Stimulated activated naive CD8-positive, alpha-beta T cell treated with anti-CD3 and anti-CD28 coated beads, Interleukin-15, Interleukin-2, amounts not matched to agents 100 U/mL and 50 U/mL, for 24 hours (primary cell): ENCODE measurements around the gene TEKT5.
"Not testable (repeated sequence)": the region's sequence is repeated elsewhere in the genome, so short reads cannot be mapped to it uniquely, and the experiment has no call there.

Experiments used
- ATAC-seq: fragments of 150-1000 bp; cut with Tn5 transposase; one replicate; pipeline ENCODE4 v1.10.0; 2021
- DNase-seq: peaks from one replicate; pipeline ENCODE4 v3.0.0; 2021

Gene TEKT5

DNA sequence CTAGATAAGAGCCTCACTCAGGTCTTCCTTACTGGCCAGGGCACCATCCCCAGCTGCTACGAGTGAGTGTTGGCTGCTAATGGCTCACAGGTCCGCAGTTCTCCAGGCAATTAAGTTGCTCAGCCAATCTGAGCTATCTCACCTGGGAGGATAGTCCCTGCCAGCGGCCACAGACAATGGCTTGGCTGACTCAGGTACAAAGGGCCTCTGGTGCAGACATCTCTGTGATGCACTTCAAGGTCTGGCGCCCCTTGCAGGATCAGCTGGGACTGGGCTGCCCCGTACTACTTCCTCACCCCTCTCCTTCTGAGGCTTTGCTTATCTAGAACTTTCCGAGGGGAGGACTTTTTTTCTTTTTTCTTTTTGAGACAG lies 65.2 kb downstream of the TEKT5 start:
- DNase-seq = no peak

DNA sequence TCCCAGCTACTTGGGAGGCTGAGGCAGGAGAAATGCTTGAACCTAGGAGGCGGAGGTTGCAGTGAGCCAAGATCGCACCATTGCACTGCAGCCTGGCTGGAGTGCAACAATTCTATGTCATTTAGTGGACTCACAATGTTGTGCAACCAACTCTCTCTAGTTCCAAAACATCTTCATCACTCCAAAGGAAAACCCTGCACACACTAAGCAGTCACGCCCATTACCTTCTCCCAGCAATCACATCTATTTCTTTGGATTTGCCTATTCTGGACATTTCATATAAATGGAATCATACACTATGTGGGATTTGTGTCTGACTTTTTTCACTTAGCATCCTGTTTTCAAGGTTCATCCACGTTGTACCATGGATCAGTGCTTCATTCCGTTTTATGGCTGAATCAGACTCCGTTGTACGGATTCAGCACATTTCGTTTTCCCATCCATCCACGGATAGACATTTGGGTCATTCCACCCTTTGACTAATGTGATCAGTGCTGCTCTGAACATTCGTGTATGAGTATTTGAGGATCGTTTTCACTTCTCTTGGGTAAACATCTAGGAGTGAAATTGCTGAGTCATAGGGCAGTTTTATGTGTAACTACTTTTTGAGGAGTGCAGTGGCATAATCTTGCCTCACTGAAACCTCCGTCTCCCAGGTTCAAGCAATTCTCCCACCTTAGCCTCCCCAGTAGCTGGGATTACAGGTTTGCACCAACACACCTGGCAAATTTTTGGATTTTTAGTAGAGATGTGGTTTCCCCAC lies 69.0 kb downstream of the TEKT5 start:
- ATAC-seq (no peak), DNase-seq (no peak)

More for the DNA sequence above, 65.2 kb downstream of the TEKT5 start:
- ATAC-seq = no peak

DNA sequence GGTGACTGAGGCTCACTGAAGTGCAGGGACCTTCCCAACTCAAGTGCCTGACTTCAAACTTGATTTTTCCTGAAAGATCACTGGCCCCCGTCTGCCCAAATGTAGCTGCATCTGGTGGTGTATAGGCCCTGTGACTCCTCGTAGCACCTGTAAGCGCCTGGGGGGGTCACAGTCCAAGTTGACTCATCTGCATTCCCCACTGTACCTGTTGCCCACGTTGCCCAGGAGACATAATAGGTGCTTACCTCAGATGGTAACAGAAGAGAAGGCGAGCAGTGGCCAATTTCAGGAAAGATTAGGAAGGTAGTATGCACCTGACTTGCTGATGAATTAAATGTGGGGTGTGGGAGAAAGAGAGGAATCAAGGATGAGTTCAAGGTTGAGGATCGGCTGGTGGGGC lies 70.2 kb downstream of the TEKT5 start:
- DNase-seq (no peak), ATAC-seq (no peak)

DNA sequence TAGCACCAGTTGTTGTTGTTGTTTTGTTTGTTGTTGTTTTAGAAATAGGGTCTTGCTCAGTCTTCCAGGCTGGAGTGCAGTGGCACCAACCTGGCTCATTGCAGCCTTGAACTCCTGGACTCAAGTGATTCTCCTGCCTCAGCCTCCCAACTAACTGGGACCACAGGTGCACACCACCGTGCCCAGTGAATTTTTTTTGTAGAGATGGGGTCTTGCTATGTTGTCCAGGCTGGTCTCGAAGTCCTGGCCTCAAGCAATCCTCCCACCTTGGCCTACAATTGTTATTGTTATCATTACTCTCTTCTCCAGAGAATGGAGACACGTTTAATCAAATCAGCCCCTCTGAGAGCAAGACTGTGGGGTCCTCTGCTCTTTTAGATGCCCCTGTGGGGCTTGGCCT lies 71.7 kb downstream of the TEKT5 start:
- ATAC-seq (no peak), DNase-seq (no peak)

DNA sequence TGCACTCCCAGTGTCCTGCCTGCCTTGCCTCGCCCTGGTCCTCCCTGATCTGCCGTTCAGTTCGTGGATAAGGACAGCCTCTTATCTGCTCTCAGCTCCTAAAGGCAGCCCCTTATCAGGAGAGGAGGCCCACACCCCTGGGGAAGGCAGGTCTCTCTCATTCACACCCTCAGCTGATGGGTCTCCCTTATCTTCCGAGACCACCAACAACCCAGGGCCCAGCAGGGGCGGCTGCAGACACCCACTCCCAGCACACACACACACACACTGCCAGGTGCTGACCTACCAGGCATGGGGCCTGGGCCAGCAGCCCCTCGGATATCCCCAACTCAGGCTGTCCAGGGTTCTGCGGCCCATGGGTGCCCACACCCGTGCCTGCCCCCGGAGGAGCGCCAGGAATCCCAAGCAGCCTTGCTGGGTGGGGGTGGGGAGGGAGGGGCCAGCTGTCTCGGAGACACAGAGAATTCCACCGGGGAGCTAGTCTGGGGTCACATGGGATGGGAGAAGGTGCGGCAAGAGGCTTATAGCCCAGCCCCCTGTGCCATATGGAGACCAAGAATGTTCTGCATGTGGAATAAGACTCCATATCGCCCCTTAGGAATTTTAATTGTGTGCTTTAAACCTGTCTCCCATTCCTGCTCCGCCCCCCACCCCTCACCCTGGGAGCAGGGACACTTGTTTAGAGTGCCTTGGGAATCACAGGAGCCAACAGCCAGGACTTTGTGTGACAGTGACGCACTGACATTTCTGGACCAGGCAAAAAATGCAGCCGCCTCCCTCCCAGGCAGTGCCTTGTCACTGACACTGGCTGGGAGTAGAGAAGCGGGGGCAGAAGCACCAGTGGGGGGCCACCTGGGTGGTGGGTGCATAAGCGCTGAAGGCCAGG lies 72.5 kb downstream of the TEKT5 start:
- DNase-seq (no peak), ATAC-seq (no peak)

DNA sequence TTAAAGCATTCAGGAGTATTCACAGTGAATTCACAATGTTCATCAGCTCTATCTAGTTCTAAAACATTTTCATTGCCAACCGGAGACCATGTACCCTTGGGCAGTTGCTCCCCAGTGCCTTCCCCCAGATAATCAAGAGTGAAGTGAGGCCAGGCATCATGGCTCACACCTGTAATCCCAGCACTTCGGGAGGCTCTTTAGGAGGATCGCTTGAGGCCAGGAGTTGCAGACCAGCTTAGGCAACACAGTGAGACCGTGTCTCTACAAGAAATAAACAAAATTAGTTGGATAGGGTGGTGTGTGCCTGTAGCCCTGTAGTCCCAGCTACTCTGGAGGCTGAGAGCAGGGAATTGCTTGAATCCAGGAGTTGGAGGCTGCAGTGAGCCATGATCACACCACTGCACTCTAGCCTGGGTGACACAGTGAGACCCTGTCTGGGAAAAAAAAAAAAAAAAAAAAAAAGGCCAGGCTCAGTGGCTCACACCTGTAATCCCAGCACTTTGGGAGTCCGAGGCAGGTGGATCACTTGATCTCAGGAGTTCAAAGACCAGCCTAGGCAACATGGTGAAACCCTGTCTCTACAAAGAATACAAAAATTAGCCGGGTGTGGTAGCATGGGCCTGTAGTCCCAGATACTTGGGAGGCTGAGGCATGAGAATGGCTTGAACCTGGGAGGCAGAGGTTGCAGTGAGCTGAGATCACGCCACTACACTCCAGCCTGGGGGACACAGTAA lies 73.3 kb downstream of the TEKT5 start:
- not testable (repeated sequence) for ATAC-seq, DNase-seq

DNA sequence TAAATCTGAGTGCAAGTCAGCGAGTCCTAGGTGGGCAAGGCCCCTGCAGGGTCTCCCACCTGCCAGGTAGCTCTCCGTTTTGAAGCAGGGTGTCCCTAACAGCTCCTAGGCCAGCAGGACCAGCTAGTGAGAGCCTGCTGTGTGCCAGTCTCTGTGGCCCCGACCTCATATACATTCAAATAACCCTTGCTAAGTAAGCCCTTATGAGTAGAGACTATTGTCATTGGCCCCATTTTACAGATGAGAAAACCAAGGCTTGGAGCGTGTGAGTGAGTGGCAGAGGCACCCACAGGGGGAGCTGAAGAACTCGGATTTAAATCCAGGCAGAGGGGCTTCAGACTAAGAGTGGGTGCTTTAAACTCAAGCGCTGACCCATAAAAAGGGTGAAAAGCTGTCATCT lies 74.6 kb downstream of the TEKT5 start:
- no peak for ATAC-seq

DNA sequence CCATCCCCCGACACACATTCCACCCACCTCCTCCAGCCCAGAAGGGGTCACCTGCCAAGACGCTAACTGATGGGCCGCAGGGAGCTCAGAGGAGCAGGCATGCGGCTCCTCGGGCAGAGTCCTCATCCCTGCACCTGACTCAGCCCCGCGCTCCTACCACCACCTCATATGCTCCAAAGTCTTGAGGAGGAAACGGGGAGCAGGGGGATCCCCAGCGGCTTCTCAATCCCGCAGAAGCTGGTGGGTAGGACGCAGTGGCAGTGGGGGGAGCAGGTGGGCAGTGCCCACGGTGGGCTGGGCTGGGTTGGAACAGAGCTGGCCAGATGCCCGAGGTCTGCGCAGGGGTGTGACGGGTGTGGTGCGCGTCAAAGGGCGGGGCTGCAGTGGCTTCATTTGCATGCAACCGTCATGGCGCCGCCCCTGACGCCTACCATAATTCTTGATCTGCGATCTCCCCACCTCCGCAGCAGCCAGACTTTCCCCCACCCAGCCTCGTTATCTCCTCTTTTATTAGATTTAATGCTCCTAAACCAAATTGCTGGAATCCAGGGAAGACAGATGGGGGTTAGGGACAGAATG lies 75.4 kb downstream of the TEKT5 start:
- ATAC-seq = peak; percentile 53

More for the DNA sequence above, 74.6 kb downstream of the TEKT5 start:
- DNase-seq = no peak

DNA sequence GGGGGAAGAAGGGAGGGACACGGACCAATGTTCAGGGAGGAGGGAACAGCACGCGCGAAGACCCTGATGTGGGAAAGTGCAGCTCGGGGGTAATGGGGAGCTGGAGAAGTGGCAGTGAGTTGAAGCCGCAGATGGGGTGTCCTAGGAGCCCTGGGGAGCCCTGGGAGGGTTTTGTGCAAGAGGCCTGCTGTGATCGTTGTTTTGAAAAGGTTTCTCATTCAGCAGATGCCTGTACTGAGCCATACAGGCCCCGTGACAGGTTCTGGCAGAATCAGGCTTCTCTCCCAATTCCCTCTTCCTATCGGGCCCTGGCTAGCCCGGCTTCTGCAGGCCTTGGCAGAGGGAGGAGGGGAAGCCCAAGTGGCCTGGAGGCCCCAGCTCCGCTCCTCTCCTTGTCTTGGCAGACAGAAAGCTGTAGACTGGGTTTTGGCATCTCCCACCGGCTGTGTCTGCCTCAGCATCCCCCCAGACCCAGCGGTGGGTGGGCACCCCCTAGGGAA lies 76.0 kb downstream of the TEKT5 start:
- DNase-seq (no peak), ATAC-seq (no peak)

More for the DNA sequence above, 75.4 kb downstream of the TEKT5 start:
- DNase-seq = peak; percentile 26

DNA sequence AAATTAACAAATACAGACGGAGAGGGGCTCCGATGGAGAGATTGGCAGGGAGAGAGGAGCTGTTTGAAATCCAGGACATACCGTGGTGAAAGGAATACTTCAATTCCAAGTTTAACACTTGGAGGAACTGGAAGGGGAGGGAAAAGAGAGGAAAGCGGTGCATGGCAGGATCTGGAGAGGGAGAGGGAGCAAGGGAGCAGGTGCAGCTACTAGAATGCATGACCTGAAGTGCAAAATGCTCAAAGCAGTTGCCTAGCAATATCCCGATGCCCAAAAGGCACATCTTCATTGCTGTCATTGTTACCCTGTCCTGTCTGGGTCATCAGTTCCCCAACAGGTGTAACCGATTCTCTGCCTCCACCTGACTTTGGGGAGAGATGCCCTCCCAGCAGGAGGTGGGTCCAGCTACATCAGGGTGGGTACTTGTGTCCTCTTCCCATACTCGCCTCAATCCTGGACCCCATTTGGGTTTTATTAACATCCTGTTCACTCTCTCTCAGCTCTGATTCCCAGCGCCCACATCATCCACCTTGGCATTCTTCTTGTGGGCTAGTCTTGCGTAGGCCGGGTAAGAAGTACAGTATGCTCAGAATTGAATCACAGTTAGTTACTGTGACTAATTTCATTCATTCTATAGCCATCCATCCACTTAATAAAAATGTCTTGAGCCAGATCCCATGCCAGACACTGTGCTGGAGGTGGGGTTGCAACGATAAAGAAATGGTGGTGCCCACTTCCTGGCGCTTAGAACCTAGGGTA lies 76.9 kb downstream of the TEKT5 start:
- DNase-seq (no peak), ATAC-seq (no peak)

DNA sequence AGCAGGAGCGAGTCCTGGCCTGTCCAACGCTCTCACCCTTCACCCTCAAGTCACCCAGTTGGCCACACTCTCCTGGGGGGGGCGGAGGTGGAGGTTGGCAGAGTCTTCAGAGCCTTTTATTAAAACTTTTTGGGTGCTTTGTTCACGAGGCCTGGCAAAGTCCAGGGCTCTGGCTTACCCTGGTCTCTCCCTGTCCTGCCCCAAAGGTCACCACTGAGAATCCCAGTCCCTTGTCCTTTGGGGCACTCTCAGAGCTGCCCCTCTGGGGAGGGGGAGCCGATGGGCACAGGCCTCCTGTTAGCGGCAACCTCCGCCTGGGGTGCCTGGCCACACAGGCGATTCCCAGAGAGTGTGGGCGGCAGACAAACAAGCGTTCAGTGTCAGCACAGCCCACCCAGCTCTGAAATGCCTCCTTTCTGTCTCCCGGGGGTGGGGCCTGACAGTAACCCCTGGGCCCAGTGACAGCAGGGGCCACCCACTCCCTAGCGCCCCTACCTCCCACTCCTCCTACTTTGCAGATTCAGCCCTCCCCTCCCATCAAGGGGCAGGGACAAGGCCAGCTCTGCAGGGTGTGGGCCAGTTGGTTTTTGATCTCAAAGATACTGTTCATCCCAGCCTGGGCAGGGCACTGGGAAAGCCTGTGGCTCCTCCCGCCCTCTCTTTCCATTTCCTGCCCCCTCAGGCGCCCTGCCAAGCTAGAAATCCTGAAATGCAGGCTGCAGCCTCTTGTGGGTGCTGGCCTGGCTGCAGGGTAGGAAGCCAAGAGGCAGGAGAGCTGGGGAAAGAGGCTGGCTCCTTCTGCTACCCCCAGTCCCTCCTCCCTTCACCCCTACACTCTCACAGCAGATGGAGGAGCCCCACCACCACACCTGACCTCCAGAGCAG lies 77.7 kb downstream of the TEKT5 start:
- ATAC-seq = no peak
- no peak for DNase-seq

DNA sequence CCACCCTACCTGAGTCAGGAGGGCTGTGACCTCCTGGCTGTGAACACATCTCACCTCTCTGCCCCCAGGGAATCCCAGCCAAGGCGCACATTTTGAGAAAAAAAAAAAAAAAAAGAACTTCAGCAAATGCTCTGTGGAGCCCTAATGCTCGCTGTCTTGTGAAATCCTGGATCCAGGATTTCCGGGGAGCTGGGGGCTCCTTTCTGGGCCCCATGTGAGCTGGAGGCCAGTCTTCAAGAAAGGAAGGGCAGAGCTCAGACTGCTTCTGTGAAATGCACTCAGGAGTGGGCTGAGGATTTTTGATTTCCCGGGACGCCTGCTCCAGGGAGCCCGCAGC lies 78.3 kb downstream of the TEKT5 start:
- ATAC-seq = no peak
- no peak for DNase-seq

DNA sequence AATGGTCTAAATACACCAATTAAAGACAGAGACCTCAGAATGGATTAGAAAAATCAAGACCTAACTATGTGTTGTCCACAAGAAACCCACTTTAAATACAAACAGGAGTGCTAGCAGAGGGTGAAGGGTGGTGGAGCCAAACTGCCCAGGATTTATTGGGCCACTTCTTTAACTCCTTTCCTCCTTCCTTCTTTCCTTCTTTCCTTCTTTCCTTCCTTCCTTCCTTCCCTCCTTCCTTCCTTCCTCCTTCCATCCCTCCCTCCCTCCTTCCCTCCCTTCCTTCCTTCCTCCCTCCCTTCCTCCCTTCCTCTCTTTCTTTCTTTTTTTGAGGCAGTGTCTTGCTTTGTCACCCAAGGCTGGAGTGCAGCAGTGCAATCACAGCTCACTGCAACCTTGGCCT lies 80.0 kb downstream of the TEKT5 start:
- ATAC-seq (no peak), DNase-seq (no peak)

DNA sequence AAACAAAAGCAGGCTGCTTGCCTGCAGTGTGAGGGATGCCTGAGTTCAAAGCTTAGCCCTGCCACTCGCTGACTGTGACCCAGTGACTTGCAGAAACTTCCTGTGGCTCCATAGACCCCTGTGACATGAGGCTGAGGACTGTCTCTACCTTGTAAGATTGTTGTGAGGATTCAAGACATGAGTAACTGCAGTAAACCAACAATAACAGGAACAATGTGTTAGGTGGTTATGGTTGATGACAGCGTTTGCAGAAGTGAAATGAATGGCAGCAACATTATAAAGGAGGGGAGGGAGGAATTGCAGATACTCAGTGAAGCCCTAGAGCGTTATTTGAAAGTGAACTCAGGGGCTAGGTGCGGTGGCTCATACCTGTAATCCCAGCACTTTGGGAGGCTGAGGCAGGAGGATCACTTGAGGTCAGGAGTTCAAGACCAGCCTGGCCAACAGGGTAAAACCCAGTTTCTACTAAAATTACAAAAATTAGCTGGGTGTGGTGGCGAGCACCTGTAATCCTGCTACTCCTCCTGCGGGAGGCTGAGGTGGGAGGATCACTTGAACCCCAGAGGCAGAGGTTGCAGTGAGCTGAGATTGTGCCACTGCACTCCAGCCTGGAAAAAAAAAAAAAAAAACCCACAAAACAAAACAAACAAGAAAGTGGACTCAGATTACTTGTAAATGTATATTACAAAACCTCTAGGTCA lies 80.8 kb downstream of the TEKT5 start:
- ATAC-seq (peak; percentile 6), DNase-seq (no peak)

DNA sequence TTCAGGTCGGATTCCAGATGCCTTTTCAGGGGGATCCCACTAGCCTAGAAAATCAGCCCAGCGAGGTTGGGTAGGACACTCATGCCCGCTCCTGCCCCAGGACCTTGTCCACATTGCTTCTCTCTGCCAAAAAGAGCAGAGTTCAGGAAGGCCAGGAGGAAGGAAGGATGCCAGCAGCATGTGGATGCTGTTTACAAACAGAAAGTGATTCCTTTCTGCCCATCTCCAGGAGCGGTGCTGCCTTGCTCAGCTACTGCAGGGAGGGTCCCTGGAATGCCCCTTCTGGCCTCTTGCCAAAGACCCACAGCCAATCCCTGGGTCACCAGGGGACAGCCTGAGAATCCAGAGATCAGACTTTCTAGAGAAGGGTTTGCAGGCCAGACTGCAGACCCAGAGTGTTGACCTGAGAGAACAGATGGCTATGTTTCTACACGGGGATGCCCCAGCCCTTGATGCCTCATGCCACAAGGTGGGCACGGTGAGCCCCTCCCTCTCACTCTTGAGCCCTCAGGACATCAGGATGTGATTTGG lies 82.0 kb downstream of the TEKT5 start:
- ATAC-seq (no peak), DNase-seq (no peak)

DNA sequence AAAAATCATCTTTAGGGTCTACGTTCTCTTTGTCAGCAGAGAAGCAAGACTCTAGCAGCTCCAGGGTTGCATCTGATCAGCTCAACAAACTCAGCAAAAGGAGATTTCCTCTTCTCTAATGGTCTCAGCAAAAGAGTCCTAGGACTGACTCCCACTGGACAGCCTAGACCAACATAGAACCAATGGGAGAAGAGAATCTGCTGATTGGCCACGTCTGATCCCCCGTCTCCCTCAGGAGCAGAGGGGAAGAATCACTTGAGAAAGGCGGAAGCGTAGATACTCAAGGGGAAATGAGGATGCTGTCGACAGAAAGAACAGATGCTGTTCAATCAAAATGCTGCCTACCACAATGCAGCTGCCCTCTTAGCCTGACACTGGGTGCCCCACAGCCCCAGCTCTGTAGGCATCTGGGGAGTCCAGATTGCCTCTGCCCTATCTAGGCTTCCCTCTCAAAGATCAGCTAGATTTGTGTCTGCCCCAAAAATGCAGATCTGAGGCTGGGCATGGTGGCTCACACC lies 82.8 kb downstream of the TEKT5 start:
- DNase-seq (no peak), ATAC-seq (no peak)

DNA sequence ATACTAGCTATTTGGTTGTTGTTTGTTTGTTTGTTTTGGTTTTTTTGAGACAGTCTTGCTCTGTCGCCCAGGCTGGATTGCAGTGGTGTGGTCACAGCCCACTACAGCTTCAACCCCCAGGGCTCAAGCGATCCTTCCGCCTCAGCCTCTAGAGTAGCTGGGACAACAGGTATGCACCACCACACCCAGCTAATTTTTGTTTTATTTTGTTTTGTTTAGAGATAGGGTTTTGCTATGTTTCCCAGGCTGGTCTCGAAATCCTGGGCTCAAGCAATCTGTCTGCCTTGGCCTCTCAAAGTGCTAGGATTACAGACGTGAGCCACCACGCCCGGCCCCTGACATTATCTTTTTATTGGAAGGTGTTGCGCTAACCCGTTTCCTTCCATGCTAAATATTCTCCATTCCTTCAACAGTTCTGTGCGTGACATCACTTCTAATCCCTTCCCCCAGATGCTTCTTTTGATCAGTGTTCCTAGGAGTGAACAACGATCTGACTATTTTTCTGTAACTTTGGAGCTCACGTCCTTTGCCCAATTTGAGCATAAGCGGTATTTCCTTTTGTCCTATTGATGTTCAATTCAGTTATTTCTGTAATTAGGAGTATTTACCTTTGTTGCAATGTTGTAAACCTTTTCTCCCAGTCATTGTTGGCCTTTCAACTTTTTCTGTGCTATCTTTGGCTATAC lies 84.1 kb downstream of the TEKT5 start:
- no peak for ATAC-seq
- DNase-seq = no peak

DNA sequence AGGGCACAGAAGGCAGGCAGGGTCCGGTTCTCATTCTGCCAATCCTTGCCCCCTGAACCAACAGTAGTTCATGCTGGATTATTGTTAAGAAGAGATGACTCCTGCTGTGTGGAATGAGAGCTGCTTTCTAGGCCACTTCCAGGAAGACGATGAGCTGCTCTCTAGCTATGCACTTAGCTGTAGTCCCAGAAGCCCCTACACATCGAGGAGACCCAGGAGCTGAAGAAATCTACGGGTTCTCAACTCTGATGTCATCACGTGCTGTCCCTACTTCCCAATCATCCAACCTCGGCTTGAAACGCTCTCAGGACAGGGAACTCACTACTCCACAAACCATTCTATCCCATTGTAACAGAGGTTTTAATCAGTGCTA lies 85.3 kb downstream of the TEKT5 start:
- ATAC-seq (peak; percentile 9), DNase-seq (no peak)
